DMS153 treated with DMSO at 0.1 percent for 48 hours (cell line): ENCODE measurements around the gene NTRK2.

Experiments used
- DNase-seq: peaks from one replicate; lab custom pipeline; 2025; ENCODE audit not compliant: unreplicated experiment; lab: John Stamatoyannopoulos, UW

Gene NTRK2

GRCh38 chr9:84778570-84778969 lies 109.0 kb downstream of the NTRK2 start:
- no peak for DNase-seq

- no peak for DNase-seq
Measured at GRCh38 chr9:84779883-84780282, 110.4 kb downstream of the NTRK2 start.

GRCh38 chr9:84780385-84780784 lies 110.9 kb downstream of the NTRK2 start:
- DNase-seq: no peak

GRCh38 chr9:84781458-84781857 lies 111.9 kb downstream of the NTRK2 start:
- DNase-seq: no peak

GRCh38 chr9:84781931-84782866 lies 112.7 kb downstream of the NTRK2 start:
- no peak for DNase-seq

- no peak for DNase-seq
Measured at GRCh38 chr9:84785792-84786547, 116.4 kb downstream of the NTRK2 start.

GRCh38 chr9:84788803-84789462 lies 119.4 kb downstream of the NTRK2 start:
- no peak for DNase-seq

- no peak for DNase-seq
Measured at GRCh38 chr9:84789463-84789830, 119.9 kb downstream of the NTRK2 start.

- DNase-seq: no peak
Measured at GRCh38 chr9:84791643-84792042, 122.1 kb downstream of the NTRK2 start.

- no peak for DNase-seq
Measured at GRCh38 chr9:84793251-84793650, 123.7 kb downstream of the NTRK2 start.

- DNase-seq: no peak
Measured at GRCh38 chr9:84794981-84795637, 125.6 kb downstream of the NTRK2 start.

GRCh38 chr9:84796404-84796803 lies 126.9 kb downstream of the NTRK2 start:
- no peak for DNase-seq

- no peak for DNase-seq
Measured at GRCh38 chr9:84799251-84799650, 129.7 kb downstream of the NTRK2 start.

- no peak for DNase-seq
Measured at GRCh38 chr9:84804951-84805694, 135.6 kb downstream of the NTRK2 start.

- no peak for DNase-seq
Measured at GRCh38 chr9:84807431-84807830, 137.9 kb downstream of the NTRK2 start.

GRCh38 chr9:84807870-84808390 lies 138.4 kb downstream of the NTRK2 start:
- no peak for DNase-seq

- DNase-seq: no peak
Measured at GRCh38 chr9:84808416-84808815, 138.9 kb downstream of the NTRK2 start.

- no peak for DNase-seq
Measured at GRCh38 chr9:84811072-84811750, 141.7 kb downstream of the NTRK2 start.

GRCh38 chr9:84811751-84812074 lies 142.2 kb downstream of the NTRK2 start:
- no peak for DNase-seq

- DNase-seq: no peak
Measured at GRCh38 chr9:84812355-84812754, 142.8 kb downstream of the NTRK2 start.
